B cell (primary cell): ENCODE data around the gene NTN5. TPM values are rescaled to one million over a fixed set of nuclear protein-coding genes. Genes with fewer than 3 reads are reported as not detected.

Experiments
- ATAC-seq: fragments of 200-7000 bp; cut with Tn5 transposase; one replicate; pipeline ENCODE4 v1.10.0; 2021; ENCODE audit warnings: low read depth, mild to moderate bottlenecking, moderate number of reproducible peaks, moderate library complexity
- CTCF ChIA-PET: fragments of 350-600 bp; sonication (Branson Sonifier 250); formaldehyde crosslinking; loops from one replicate; lab custom pipeline; 2021; ENCODE audit warnings: antibody characterized with exemption, inconsistent platforms; lab: Charles Lee
- POLR2A ChIA-PET: fragments of 350-600 bp; sonication (Branson Sonifier 250); formaldehyde crosslinking; loops from one replicate; lab custom pipeline; 2021; ENCODE audit warnings: antibody characterized with exemption; lab: Charles Lee
- DNase-seq: peaks from one replicate; pipeline ENCODE4 v3.0.0; 2013
- H2AFZ ChIP-seq: 2 replicates; pipeline ENCODE4 v1.6.1; 2012; ENCODE audit warnings: mild to moderate bottlenecking, low read depth, low read length; ENCODE audit not compliant: insufficient read depth, poor library complexity, severe bottlenecking
- H3K27ac ChIP-seq, 2 donors: 1 replicate in 1 of 2; 2 replicates in 1 of 2; pipeline ENCODE4 v1.5.1; 2012 to 2013; ENCODE audit warnings: low read length in 2 of 2, mild to moderate bottlenecking in 2 of 2, moderate library complexity in 1 of 2
- H3K27me3 ChIP-seq, 4 experiments: fragments of 200-600 bp in 1 of 4; sonication (generic) in 1 of 4; replicated peaks in 1 of 4; 1 replicate in 2 of 4; 2 replicates in 2 of 4; pipeline versions ENCODE4 v1.6.1 to v1.7.0; 2013 to 2016; ENCODE audit warnings: low read length in 3 of 4, mild to moderate bottlenecking in 2 of 4, mixed read lengths in 1 of 4, moderate library complexity in 1 of 4; ENCODE audit not compliant: insufficient read depth in 4 of 4, control insufficient read depth in 3 of 4; ENCODE audit errors: control extremely low read depth in 1 of 4
- H3K36me3 ChIP-seq, 2 experiments: replicated peaks in 1 of 2; 1 replicate in 1 of 2; 2 replicates in 1 of 2; pipeline versions ENCODE4 v1.6.1 to v1.7.1; 2013; ENCODE audit warnings: low read length in 1 of 2; ENCODE audit not compliant: insufficient read depth in 2 of 2, control insufficient read depth in 1 of 2; ENCODE audit errors: control extremely low read depth in 1 of 2, extremely low read depth in 1 of 2
- H3K4me1 ChIP-seq, 2 donors: fragments of 200-600 bp in 1 of 2; sonication (generic) in 1 of 2; 1 replicate in 1 of 2; 2 replicates in 1 of 2; pipeline versions ENCODE4 v1.5.1 to v1.6.1; 2013 to 2017; ENCODE audit warnings: low read length in 2 of 2; ENCODE audit not compliant: control insufficient read depth in 2 of 2, insufficient read depth in 2 of 2
- H3K4me2 ChIP-seq: replicated peaks from 2 replicates; pipeline ENCODE3; 2012; ENCODE audit warnings: mild to moderate bottlenecking, low read depth, low read length; ENCODE audit not compliant: poor library complexity, severe bottlenecking
- H3K4me3 ChIP-seq, 5 experiments: fragments of 200-600 bp in 1 of 5; sonication (generic) in 1 of 5; 1 replicate in 3 of 5; 2 replicates in 2 of 5; pipeline versions ENCODE4 v1.5.1 to v1.7.0; 2011 to 2016; ENCODE audit warnings: low read length in 4 of 5, mild to moderate bottlenecking in 4 of 5, low read depth in 2 of 5, control low read depth in 1 of 5, moderate library complexity in 1 of 5; ENCODE audit not compliant: insufficient read depth in 1 of 5; ENCODE audit errors: control extremely low read depth in 1 of 5, extremely low read depth in 1 of 5
- H3K79me2 ChIP-seq: fragments of 200-600 bp; sonication (generic); one replicate; pipeline ENCODE4 v1.6.0; 2016; ENCODE audit warnings: low read length; ENCODE audit not compliant: control insufficient read depth, insufficient read depth
- H3K9ac ChIP-seq: fragments of 200-600 bp; sonication (generic); 2 replicates; pipeline ENCODE4 v1.6.1; 2017; ENCODE audit warnings: mild to moderate bottlenecking, low read length, moderate library complexity
- H3K9me3 ChIP-seq, 3 donors: one replicate each; pipeline versions ENCODE4 v1.6.1 to v1.7.1; 2013; ENCODE audit warnings: low read length in 2 of 3; ENCODE audit not compliant: control insufficient read depth in 2 of 3, insufficient read depth in 1 of 3; ENCODE audit errors: control extremely low read depth in 1 of 3
- H4K20me1 ChIP-seq: 2 replicates; pipeline ENCODE4 v1.6.0; 2012; ENCODE audit warnings: mild to moderate bottlenecking, low read length; ENCODE audit not compliant: insufficient read depth, control insufficient read depth, poor library complexity, severe bottlenecking
- H3K27ac Mint-ChIP-seq: one replicate; pipeline ENCODE4 v1.8.0; 2021; ENCODE audit warnings: mixed read lengths
- H3K27me3 Mint-ChIP-seq: one replicate; pipeline ENCODE4 v1.8.0; 2021; ENCODE audit warnings: mixed read lengths
- H3K4me1 Mint-ChIP-seq: one replicate; pipeline ENCODE4 v1.8.0; 2021; ENCODE audit warnings: mixed read lengths
- H3K4me3 Mint-ChIP-seq: one replicate; pipeline ENCODE4 v1.8.0; 2021; ENCODE audit warnings: mixed read lengths
- H3K9me3 Mint-ChIP-seq: one replicate; pipeline ENCODE4 v1.8.0; 2022; ENCODE audit warnings: mixed read lengths; ENCODE audit not compliant: insufficient read depth
- EZH2 ChIP-seq: IDR thresholded peaks from 2 replicates; pipeline ENCODE4 v1.6.1; 2012; ENCODE audit warnings: borderline replicate concordance, low read depth, mild to moderate bottlenecking, moderate library complexity, low read length; ENCODE audit not compliant: insufficient read depth, poor library complexity, severe bottlenecking
- WGBS: methylation state at CpG from one replicate; pipeline ENCODE4 v1.1.5; 2013; ENCODE audit warnings: missing lambda C conversion rate; ENCODE audit not compliant: insufficient coverage; 5-methylcytosine and 5-hydroxymethylcytosine counted together
- intact Hi-C: fragments of 100-400 bp; cut with micrococcal nuclease; formaldehyde crosslinking; loops from one replicate; pipeline ENCODE4 v1.10.0; 2022
- polyA plus RNA-seq: library from polyadenylated mRNA; depleted of rRNA; stranded (reverse); fragments of >200 nt; gene quantifications from 2 replicates; pipeline ENCODE4 v1.2.3, GENCODE V29; 2012
- total RNA-seq, 2 donors: library from RNA; stranded (reverse); fragments of 120-200 nt in 1 of 2; gene quantifications; 1 replicate in 1 of 2; 2 replicates in 1 of 2; pipeline versions ENCODE4 v1.2.3 to v1.2.4, GENCODE V29; 2013 to 2022
- TF ChIP-seq, protein P1 (sequence below): fragments of 200-600 bp; IDR thresholded peaks from one replicate; pipeline ENCODE4 v1.8.0; 2022; ENCODE audit warnings: antibody characterized with exemption, mild to moderate bottlenecking

The NTN5 gene
- total and polyA plus RNA-seq, 2 donors (not counting 1 experiment from before 2014, with no cell fraction given) = 1.2 to 1.8 TPM

GRCh38 chr19:48629599-48630295, 43.1 kb downstream of the NTN5 start:
- CTCF ChIA-PET = interaction anchor here (0.8 to 1.1 kb wide), 2 partner anchors 9 to 11 kb away, joined by 3 read pairs; partner anchors contain the start of genes RPL18 and SPHK2
- WGBS = 93% methylated on average over 48 of the region's 48 CpGs

GRCh38 chr19:48629297-48629598, 43.6 kb downstream of the NTN5 start:
- Histone ChIP-seq H3K9me3 (peaks cover 0 to 10% (median 0%) of the 10 kb centered on the region in 3 donors), H3K4me1 (peaks cover 17 to 20% of the 10 kb centered on the region in 2 donors), H3K4me2 (no peak overlapping the region), H4K20me1 (peaks cover 58% of the 10 kb centered on the region), H3K27ac (no peak overlapping the region), H2AFZ (no peak overlapping the region), H3K79me2 (peaks cover 11% of the 10 kb centered on the region), H3K27me3 (no peaks in the 10 kb centered on the region), H3K4me3 (no peak overlapping the region), H3K36me3 (peaks cover 0 to 54% of the 10 kb centered on the region in 2 experiments), H3K9ac (no peak overlapping the region)
- no peaks in the 10 kb centered on the region for H3K9me3 Mint-ChIP-seq
- no peaks in the 10 kb centered on the region for H3K27me3 Mint-ChIP-seq
- H3K4me1 Mint-ChIP-seq = peaks cover 30% of the 10 kb centered on the region
- TF ChIP-seq, protein P1, sequence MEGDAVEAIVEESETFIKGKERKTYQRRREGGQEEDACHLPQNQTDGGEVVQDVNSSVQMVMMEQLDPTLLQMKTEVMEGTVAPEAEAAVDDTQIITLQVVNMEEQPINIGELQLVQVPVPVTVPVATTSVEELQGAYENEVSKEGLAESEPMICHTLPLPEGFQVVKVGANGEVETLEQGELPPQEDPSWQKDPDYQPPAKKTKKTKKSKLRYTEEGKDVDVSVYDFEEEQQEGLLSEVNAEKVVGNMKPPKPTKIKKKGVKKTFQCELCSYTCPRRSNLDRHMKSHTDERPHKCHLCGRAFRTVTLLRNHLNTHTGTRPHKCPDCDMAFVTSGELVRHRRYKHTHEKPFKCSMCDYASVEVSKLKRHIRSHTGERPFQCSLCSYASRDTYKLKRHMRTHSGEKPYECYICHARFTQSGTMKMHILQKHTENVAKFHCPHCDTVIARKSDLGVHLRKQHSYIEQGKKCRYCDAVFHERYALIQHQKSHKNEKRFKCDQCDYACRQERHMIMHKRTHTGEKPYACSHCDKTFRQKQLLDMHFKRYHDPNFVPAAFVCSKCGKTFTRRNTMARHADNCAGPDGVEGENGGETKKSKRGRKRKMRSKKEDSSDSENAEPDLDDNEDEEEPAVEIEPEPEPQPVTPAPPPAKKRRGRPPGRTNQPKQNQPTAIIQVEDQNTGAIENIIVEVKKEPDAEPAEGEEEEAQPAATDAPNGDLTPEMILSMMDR = no peak
- TF ChIP-seq EZH2 = no peak
- intact Hi-C loops = no loop called here
- no peak overlapping the region for H3K27ac Mint-ChIP-seq
- ATAC-seq (no peak), DNase-seq (no peak)
- 97% methylated on average over 22 of the region's 22 CpGs for WGBS
- ChIA-PET CTCF (no interaction called here), POLR2A (no interaction called here)
- H3K4me3 Mint-ChIP-seq = no peak overlapping the region

More at GRCh38 chr19:48629599-48630295, 43.1 kb downstream of the NTN5 start:
- Mint-ChIP-seq H3K9me3 (no peaks in the 10 kb centered on the region), H3K27ac (peak overlapping the region; percentile 53), H3K4me3 (no peak overlapping the region), H3K4me1 (peaks cover 33% of the 10 kb centered on the region), H3K27me3 (no peaks in the 10 kb centered on the region)
- Histone ChIP-seq H3K4me2 (no peak overlapping the region), H3K36me3 (peaks cover 0 to 54% of the 10 kb centered on the region in 2 experiments), H4K20me1 (peaks cover 56% of the 10 kb centered on the region), H2AFZ (no peak overlapping the region), H3K27me3 (no peaks in the 10 kb centered on the region), H3K9me3 (peaks cover 0 to 10% (median 0%) of the 10 kb centered on the region in 3 donors), H3K4me3 (no peak overlapping the region), H3K79me2 (peaks cover 12% of the 10 kb centered on the region), H3K4me1 (peaks cover 17 to 20% of the 10 kb centered on the region in 2 donors), H3K9ac (no peak overlapping the region), H3K27ac (no peak overlapping the region)
- TF ChIP-seq EZH2 = no peak
- TF ChIP-seq, protein P1 = no peak
- DNase-seq (no peak), ATAC-seq (no peak)
- POLR2A ChIA-PET = interaction anchor here (0.5 to 0.6 kb wide), 2 partner anchors 162 to 439 kb away, joined by 4 read pairs; no protein-coding TSS in a partner anchor
- intact Hi-C loops = loop anchor here (10.0 kb wide), 2 partner anchors 485 to 845 kb away; partner anchors contain the start of genes C19orf73, FLT3LG, LIN7B and PPFIA3
